ENCODE measurements around the gene DLEC1.

DLEC1 gene

DNA sequence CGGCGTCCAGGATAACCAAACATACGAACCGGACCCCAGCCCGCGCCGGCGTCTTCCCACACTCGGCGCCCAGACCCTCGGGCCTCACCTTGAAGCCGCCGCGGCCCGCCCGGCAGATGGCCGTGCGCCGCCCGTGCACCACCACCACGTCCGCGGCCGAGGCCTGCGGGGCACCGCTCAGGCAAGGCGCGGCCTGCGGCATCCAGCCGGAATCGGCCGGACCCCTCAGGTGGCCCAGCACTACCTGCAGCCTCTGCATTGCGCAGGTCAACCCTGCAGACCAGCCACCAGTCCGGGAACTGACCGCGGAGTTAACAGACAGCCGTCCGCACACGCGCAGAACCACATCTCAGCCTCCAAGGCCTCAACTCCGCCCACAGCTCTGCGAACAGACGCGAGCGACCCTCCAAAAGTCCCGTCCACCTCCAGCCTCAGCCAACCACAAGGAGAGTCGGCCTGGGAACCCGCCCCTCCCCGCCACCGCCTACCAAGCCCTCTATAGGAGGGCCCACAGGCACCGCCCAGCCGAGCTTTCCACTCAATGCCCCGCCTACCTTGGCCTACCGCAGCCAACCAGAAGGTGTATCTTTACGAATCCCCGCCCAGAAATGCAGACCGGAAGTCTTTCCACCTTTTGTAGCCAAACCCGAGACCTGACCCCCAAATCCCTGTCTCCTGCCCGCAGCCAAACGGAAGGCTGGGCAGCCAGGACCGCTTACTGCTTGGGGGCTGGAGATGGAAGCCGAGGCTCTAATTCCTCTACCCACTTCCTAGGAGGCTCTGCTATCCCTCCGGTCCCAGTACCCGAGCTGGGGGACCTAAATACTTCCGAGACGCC, 98.0 kb downstream of the DLEC1 start, which contains the start of gene ACAA1:
Gene ACAA1, minus strand, starts transcription at position 351 of the 838 bp plus-strand sequence. Its CDS starts 92 bp downstream, at position 259.
- H3K4me1 ChIP-seq (ENCODE audit: insufficient read depth, low read length): no peaks in the 10 kb centered on the region; the same call in 1 of the 2 replicates
- no peaks in the 10 kb centered on the region for H3K36me3 ChIP-seq (ENCODE audit: insufficient read depth, low read length)

DNA sequence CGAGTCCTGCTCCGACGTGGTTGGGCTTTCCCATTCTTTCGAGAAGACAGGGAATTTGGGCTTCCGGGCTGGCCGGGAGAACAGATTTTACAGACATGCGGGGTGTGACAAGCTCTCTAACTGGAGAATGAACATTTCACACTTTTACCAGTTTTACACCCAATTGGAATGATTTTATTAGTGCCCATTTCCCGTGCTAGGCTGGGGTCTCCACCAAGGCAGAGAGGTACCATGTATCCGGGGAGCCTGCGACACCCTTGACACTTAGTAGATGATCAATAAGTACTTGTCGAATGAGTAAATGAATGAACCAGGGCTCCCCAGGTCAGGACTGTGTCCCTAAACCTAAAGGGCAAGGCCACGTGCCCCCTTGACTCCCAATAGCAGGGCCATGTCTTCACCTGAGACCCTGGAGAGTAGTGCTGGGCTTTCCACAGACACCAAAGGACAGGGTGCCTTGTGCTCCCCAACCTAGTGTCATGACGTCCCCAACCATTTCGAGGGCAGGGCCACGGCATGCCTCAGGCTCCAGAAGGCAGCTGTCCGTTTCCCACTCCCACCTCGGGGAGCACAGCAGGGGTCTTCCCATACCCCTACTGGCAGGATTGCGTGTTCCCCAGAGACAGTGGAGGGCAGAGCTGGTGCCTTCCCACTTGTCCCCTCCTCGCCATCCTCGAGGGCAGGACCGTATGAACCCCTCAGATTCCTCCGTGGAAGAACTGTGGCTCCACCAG, 98.8 kb downstream of the DLEC1 start:
- Histone ChIP-seq H3K9me3 (ENCODE audit: control insufficient read depth, insufficient read depth, low read length) (no peaks in the 10 kb centered on the region), H3K9ac (ENCODE audit: low read depth, low read length) (peak overlapping the region; percentile 60), H3K36me3 (ENCODE audit: insufficient read depth, low read length) (no peaks in the 10 kb centered on the region), H3K4me1 (ENCODE audit: insufficient read depth, low read length) (no peaks in the 10 kb centered on the region; the same call in 1 of the 2 replicates)

More for the DNA sequence above, 98.0 kb downstream of the DLEC1 start, which contains the start of gene ACAA1:
- Histone ChIP-seq H3K9ac (ENCODE audit: low read depth, low read length) (peak within 1 kb of the TSS; percentile 86), H3K9me3 (ENCODE audit: control insufficient read depth, insufficient read depth, low read length) (no peaks in the 10 kb centered on the region)

GRCh38 chr3:38138349-38139190, 99.6 kb downstream of the DLEC1 start, which contains the start of gene MYD88:
MYD88 (plus strand) TSS chr3:38138661; CDS start chr3:38138701, 40 bp downstream.
- Histone ChIP-seq H3K9ac (ENCODE audit: low read depth, low read length) (peak within 1 kb of the TSS; percentile 60), H3K4me1 (ENCODE audit: insufficient read depth, low read length) (no peaks in the 10 kb centered on the region; the same call in 1 of the 2 replicates), H3K36me3 (ENCODE audit: insufficient read depth, low read length) (no peaks in the 10 kb centered on the region), H3K9me3 (ENCODE audit: control insufficient read depth, insufficient read depth, low read length) (no peaks in the 10 kb centered on the region)

GRCh38 chr3:38139191-38139590, 100.2 kb downstream of the DLEC1 start:
- Histone ChIP-seq H3K9me3 (ENCODE audit: control insufficient read depth, insufficient read depth, low read length) (no peaks in the 10 kb centered on the region), H3K9ac (ENCODE audit: low read depth, low read length) (peak overlapping the region; percentile 60), H3K36me3 (ENCODE audit: insufficient read depth, low read length) (no peaks in the 10 kb centered on the region), H3K4me1 (ENCODE audit: insufficient read depth, low read length) (no peaks in the 10 kb centered on the region; the same call in 1 of the 2 replicates)

GRCh38 chr3:38139652-38140051, 100.6 kb downstream of the DLEC1 start:
- Histone ChIP-seq H3K9me3 (ENCODE audit: control insufficient read depth, insufficient read depth, low read length) (no peaks in the 10 kb centered on the region), H3K4me1 (ENCODE audit: insufficient read depth, low read length) (no peaks in the 10 kb centered on the region; the same call in 1 of the 2 replicates), H3K9ac (ENCODE audit: low read depth, low read length) (no peak overlapping the region)

DNA sequence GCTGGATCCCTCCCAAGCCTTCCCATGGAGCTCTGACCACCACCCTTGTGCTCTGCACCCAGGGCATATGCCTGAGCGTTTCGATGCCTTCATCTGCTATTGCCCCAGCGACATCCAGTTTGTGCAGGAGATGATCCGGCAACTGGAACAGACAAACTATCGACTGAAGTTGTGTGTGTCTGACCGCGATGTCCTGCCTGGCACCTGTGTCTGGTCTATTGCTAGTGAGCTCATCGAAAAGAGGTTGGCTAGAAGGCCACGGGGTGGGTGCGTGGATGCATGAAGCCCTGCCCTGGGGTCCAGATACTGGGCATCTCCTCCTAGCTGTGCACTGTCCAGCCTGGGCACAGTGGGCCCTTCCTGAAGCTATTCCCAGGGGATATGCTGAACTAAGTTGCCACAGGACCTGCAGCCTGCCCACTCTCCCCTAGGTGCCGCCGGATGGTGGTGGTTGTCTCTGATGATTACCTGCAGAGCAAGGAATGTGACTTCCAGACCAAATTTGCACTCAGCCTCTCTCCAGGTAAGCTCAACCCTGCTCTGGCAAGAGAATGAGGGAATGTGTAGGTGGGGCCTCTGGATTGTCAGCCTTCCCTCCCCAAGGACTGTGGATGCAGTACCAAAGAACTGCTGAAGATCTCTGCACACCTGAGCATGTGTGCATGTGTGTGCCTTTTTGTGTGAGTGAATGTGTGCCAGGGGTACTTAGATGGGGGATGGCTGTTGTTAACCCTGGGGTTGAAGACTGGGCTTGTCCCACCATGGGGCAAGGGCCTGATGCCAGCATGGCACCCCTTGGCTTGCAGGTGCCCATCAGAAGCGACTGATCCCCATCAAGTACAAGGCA, 101.5 kb downstream of the DLEC1 start:
- H3K4me1 ChIP-seq (ENCODE audit: insufficient read depth, low read length): no peaks in the 10 kb centered on the region; the same call in 1 of the 2 replicates
- no peak overlapping the region for H3K9ac ChIP-seq (ENCODE audit: low read depth, low read length)
- no peaks in the 10 kb centered on the region for H3K36me3 ChIP-seq (ENCODE audit: insufficient read depth, low read length)
- H3K9me3 ChIP-seq (ENCODE audit: control insufficient read depth, insufficient read depth, low read length): no peaks in the 10 kb centered on the region

More at GRCh38 chr3:38139652-38140051, 100.6 kb downstream of the DLEC1 start:
- H3K36me3 ChIP-seq (ENCODE audit: insufficient read depth, low read length): no peaks in the 10 kb centered on the region

- H3K9me3 ChIP-seq (ENCODE audit: control insufficient read depth, insufficient read depth, low read length): no peaks in the 10 kb centered on the region; the same call in 1 of the 2 replicates
- no peaks in the 10 kb centered on the region for H3K36me3 ChIP-seq (ENCODE audit: insufficient read depth, low read length)
- no peak overlapping the region for H3K9ac ChIP-seq (ENCODE audit: low read depth, low read length)
- H3K4me1 ChIP-seq (ENCODE audit: insufficient read depth, low read length): no peaks in the 10 kb centered on the region; the same call in 1 of the 2 replicates
Observed at GRCh38 chr3:38141173-38141951, 102.4 kb downstream of the DLEC1 start.

DNA sequence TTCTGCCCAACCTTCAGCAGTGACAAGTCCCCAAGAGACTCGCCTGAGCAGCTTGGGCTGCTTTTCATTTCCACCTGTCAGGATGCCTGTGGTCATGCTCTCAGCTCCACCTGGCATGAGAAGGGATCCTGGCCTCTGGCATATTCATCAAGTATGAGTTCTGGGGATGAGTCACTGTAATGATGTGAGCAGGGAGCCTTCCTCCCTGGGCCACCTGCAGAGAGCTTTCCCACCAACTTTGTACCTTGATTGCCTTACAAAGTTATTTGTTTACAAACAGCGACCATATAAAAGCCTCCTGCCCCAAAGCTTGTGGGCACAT, 102.9 kb downstream of the DLEC1 start:
- Histone ChIP-seq H3K36me3 (ENCODE audit: insufficient read depth, low read length) (no peaks in the 10 kb centered on the region), H3K9ac (ENCODE audit: low read depth, low read length) (no peak overlapping the region), H3K9me3 (ENCODE audit: control insufficient read depth, insufficient read depth, low read length) (no peaks in the 10 kb centered on the region; the same call in 1 of the 2 replicates), H3K4me1 (ENCODE audit: insufficient read depth, low read length) (no peaks in the 10 kb centered on the region; the same call in 1 of the 2 replicates)

GRCh38 chr3:38142959-38143358, 104.0 kb downstream of the DLEC1 start:
- H3K9me3 ChIP-seq (ENCODE audit: control insufficient read depth, insufficient read depth, low read length): no peaks in the 10 kb centered on the region; the same call in 1 of the 2 replicates
- no peak overlapping the region for H3K9ac ChIP-seq (ENCODE audit: low read depth, low read length)
- no peaks in the 10 kb centered on the region; the same call in 1 of the 2 replicates for H3K4me1 ChIP-seq (ENCODE audit: insufficient read depth, low read length)
- no peaks in the 10 kb centered on the region for H3K36me3 ChIP-seq (ENCODE audit: insufficient read depth, low read length)

- H3K9me3 ChIP-seq (ENCODE audit: control insufficient read depth, insufficient read depth, low read length): no peaks in the 10 kb centered on the region; the same call in 1 of the 2 replicates
- no peaks in the 10 kb centered on the region; the same call in 1 of the 2 replicates for H3K4me1 ChIP-seq (ENCODE audit: insufficient read depth, low read length)
- no peak overlapping the region for H3K9ac ChIP-seq (ENCODE audit: low read depth, low read length)
- no peaks in the 10 kb centered on the region for H3K36me3 ChIP-seq (ENCODE audit: insufficient read depth, low read length)
Observed at GRCh38 chr3:38143511-38143910, 104.5 kb downstream of the DLEC1 start.

DNA sequence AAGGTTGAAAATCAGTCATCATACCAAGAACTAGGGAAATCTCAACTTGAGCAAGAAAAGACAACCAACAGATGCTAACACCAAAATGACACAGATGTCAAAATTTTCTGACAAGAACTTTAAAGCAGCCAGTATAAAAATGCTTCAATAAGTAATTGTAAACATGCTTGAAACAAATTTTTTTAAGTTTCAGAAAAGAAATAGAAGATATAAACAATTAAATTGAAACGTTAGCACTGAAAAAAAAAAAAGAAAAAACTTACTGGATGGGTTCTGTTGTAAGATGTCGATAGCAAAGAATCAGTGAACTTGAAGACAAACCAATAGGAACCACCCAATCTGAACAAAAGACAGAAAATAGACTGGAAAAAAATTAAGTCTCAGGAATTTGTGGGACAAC, 107.5 kb downstream of the DLEC1 start:
- Histone ChIP-seq H3K9me3 (ENCODE audit: control insufficient read depth, insufficient read depth, low read length) (no peaks in the 10 kb centered on the region; the same call in 1 of the 2 replicates), H3K36me3 (ENCODE audit: insufficient read depth, low read length) (no peaks in the 10 kb centered on the region), H3K9ac (ENCODE audit: low read depth, low read length) (no peak overlapping the region), H3K4me1 (ENCODE audit: insufficient read depth, low read length) (no peaks in the 10 kb centered on the region)

DNA sequence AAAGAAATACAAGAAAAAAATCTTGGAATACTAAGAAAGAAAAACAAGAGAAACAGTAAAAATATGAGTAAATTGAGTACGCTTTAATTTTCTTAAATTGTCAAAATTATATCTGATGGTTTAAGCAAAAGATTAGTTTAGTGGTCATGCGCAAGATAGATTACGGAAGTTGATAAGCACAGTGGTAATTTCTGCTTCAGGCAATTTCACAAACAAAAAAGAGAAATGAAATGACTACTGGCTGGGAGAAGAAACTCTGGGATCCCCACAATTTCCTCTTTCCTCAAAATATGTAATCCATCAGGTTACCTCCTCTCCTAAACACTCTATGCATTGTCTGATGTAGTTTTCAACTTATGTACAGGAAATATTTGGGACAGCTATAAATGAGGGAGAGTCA, 108.4 kb downstream of the DLEC1 start:
- Histone ChIP-seq H3K9me3 (ENCODE audit: control insufficient read depth, insufficient read depth, low read length) (no peaks in the 10 kb centered on the region; the same call in 1 of the 2 replicates), H3K36me3 (ENCODE audit: insufficient read depth, low read length) (no peaks in the 10 kb centered on the region), H3K9ac (ENCODE audit: low read depth, low read length) (no peak overlapping the region), H3K4me1 (ENCODE audit: insufficient read depth, low read length) (no peaks in the 10 kb centered on the region)
